ENCODE data around the gene SNRNP25. TPM values are rescaled to one million over a fixed set of nuclear protein-coding genes. Genes with fewer than 3 reads are reported as not detected.

Gene SNRNP25
- total RNA-seq = 15.9 and 17.6 TPM in 2 replicates

DNA sequence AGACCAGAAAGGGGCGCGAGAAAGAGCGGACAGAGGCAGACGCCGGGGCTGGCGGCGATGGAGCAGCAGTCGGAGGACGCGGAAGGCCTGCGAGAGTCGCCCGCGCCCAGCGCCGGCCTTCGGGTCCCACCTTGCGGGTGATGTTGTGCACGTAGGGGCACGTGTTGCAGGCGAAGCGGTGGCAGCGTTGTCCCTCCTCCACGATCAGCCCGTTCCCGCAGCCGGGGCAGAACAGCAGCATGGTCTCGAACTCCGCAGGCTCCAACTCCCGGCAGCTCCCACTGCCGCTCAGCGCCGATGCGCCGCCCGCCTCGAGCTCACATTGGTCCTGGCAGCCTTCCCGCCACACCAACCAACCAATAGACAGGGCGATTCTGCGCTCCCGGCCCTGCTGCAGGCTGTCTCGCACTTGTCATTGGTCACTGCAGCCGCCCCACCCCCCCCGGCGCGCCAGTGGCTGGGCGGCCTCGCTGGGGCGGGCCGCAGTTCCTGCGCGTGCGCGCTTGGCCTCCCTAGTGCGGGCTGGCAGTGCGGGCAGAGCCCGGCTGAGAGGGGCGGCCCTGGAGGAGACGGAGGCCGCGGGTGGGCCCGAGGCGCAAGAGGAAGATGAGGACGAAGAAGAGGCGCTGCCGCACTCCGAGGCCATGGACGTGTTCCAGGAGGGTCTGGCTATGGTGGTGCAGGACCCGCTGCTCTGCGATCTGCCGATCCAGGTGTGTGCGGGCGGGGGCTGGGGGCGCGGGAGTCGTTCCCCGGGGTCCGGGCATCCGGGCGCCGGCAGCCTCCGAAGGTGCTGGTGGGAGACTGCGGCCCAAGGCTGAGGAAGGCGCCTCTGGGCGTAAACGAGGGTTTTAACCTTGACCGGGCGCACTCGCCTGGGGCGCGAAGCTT lies at the start of gene SNRNP25, which contains the start of gene POLR3K:
SNRNP25 (plus strand) TSS at position 483 of the 891 bp plus-strand sequence; CDS start at position 672, 189 bp downstream.
POLR3K (minus strand) TSS at position 263 of the 891 bp plus-strand sequence; CDS start at position 241, 22 bp downstream.

DNA sequence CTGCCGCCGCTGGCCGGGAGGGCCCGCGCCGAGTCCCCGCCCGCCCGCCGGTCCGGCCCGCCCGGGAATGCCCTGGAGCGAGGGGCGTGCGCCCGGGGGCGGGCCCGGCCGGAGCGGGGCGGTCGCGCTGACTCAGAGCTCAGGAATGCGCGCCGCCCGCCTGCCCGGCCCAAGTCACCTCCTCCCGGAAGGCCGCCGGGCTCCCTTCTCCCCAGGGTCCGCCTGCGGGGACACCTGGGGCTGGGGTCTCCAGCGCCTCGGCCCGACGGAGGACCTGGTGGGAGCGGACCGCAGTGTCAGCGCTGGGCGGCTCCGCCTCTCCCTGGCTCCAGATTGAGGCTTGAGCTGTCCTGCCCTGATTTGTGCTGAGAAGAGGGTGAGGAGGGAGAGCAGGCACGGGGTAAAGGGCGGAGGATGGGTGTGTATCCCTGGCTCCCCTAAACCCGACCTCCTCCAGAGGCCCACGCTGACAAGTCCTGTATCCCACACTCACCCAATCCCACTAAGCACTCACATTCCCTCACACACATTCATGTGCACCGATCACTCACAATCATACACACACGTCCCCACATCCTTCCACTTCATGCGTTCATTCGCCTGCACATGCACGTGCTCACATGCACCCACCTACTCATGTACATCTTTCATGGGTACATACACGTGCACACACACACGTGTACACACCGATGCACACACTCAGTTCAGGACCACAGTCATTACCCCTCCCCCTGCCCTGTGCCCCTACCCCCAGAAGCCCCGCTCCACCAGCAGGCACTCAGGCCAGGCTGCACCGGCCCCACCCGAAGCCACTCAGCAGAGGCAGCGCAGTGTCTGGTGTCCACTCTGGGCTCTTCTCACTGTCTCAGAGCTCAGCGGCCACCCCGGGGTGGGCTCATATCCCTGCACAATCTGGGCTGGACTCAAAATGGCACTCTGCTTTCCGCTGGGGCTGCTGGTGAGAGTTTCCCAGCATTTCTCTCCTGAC lies 19.2 kb downstream of the SNRNP25 start, which contains the start of gene RHBDF1:
RHBDF1 (minus strand) TSS at position 71 of the 988 bp plus-strand sequence. CDS start 7,616 bp downstream, outside the sequence.

DNA sequence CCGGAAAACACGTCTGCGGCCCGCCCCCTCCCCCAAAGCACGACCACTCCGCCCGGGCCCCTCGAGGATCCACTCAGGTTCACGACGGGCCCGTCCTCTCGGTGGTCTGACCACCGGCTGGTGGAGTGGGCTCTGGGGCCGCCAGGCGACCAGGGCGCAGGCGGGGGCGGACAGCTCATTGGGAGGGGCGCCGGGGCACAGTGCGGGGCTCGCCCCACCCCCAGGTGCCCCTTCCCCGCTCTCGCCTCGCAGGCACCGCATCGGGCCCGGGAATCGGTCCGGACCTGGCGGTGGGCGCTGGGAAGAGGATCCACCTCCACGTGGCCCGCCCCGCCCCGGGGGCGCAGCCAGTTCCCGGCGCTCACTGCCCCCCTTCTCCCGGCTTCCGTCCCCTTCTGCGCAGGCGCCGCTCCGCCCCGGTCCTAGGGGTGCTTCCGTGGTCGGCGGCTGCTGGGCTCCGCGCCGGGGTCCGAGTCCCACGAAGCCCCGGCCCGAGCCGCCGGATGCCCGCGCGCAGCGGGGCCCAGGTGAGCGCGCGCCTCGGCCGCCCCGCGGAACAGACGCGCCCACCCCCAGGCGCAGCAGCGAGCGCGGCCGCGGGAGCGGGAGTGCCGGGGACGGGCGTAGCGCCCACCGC lies 24.3 kb downstream of the SNRNP25 start, which contains the start of gene MPG:
MPG (plus strand) TSS at position 419 of the 637 bp plus-strand sequence; CDS start at position 504, 85 bp downstream.

Small RNA genes lying within 50 kb of the gene (small RNA-seq; reads per million reads assigned to genes)
- gene MIR6859-4 = not detected
- gene Z69720.2 = not detected

Other genes with a start within 250 kb of the SNRNP25 start
- 1.8 and 2.1 TPM in 2 replicates for gene POLR3K, start 220 bp upstream of the SNRNP25 start, total RNA-seq
- 27.4 and 29.5 TPM in 2 replicates for gene RHBDF1, start 18.8 kb downstream of the SNRNP25 start, total RNA-seq
- gene MPG, start 24.4 kb downstream of the SNRNP25 start, total RNA-seq = 91.7 and 116 TPM in 2 replicates
- gene NPRL3, start 84.8 kb downstream of the SNRNP25 start, total RNA-seq = 13.0 and 13.2 TPM in 2 replicates
- not detected in 2 replicates for gene HBZ, start 98.8 kb downstream of the SNRNP25 start, total RNA-seq
- gene HBM, start 112.2 kb downstream of the SNRNP25 start, total RNA-seq = not detected in 2 replicates
- gene HBA2, start 119.0 kb downstream of the SNRNP25 start, total RNA-seq = not detected in 2 replicates
- not detected in 2 replicates for gene HBA1, start 122.9 kb downstream of the SNRNP25 start, total RNA-seq
- gene HBQ1, start 126.6 kb downstream of the SNRNP25 start, total RNA-seq = not detected in 2 replicates
- 42.7 and 47.3 TPM in 2 replicates for gene LUC7L, start 175.6 kb downstream of the SNRNP25 start, total RNA-seq
- gene FAM234A, start 181.0 kb downstream of the SNRNP25 start, total RNA-seq = 75.2 and 89.9 TPM in 2 replicates
- gene RGS11, start 222.1 kb downstream of the SNRNP25 start, total RNA-seq = 2.6 and 3.5 TPM in 2 replicates
- gene ARHGDIG, start 226.8 kb downstream of the SNRNP25 start, total RNA-seq = 0.22 TPM in 1 of 2 replicates, not detected in the other
- not detected in 2 replicates for gene PDIA2, start 229.3 kb downstream of the SNRNP25 start, total RNA-seq